ENCODE results near the gene ABTB2.

Gene ABTB2

GRCh38 chr11:34166806-34167740, 190.7 kb downstream of the ABTB2 start:
- DNase-seq (ENCODE audit: low spot score) = no peak

GRCh38 chr11:34165786-34166555, 191.8 kb downstream of the ABTB2 start:
- DNase-seq (ENCODE audit: low spot score) = no peak

GRCh38 chr11:34165121-34165520, 192.7 kb downstream of the ABTB2 start:
- DNase-seq (ENCODE audit: low spot score) = no peak

- DNase-seq (ENCODE audit: low spot score) = no peak
These were observed 195.0 kb downstream of the ABTB2 start for GRCh38 chr11:34162856-34163255.

GRCh38 chr11:34162493-34162820, 195.4 kb downstream of the ABTB2 start:
- DNase-seq (ENCODE audit: low spot score) = no peak

GRCh38 chr11:34161812-34162492, 195.9 kb downstream of the ABTB2 start:
- DNase-seq (ENCODE audit: low spot score) = no peak

GRCh38 chr11:34161361-34161760, 196.4 kb downstream of the ABTB2 start:
- no peak for DNase-seq (ENCODE audit: low spot score)

- no peak for DNase-seq (ENCODE audit: low spot score)
These were observed 197.0 kb downstream of the ABTB2 start for GRCh38 chr11:34160791-34161190.

GRCh38 chr11:34160049-34160721, 197.6 kb downstream of the ABTB2 start:
- DNase-seq (ENCODE audit: low spot score) = no peak

- DNase-seq (ENCODE audit: low spot score) = no peak
These were observed 199.1 kb downstream of the ABTB2 start for GRCh38 chr11:34158661-34159060.

- no peak for DNase-seq (ENCODE audit: low spot score)
These were observed 200.6 kb downstream of the ABTB2 start for GRCh38 chr11:34157163-34157562.

- DNase-seq (ENCODE audit: low spot score) = no peak
These were observed 202.1 kb downstream of the ABTB2 start for GRCh38 chr11:34155757-34156062.

- no peak for DNase-seq (ENCODE audit: low spot score)
These were observed 202.6 kb downstream of the ABTB2 start for GRCh38 chr11:34155057-34155756.

- DNase-seq (ENCODE audit: low spot score) = no peak
These were observed 203.5 kb downstream of the ABTB2 start for GRCh38 chr11:34154059-34154875.

GRCh38 chr11:34151916-34152845, 205.6 kb downstream of the ABTB2 start:
- no peak for DNase-seq (ENCODE audit: low spot score)

- no peak for DNase-seq (ENCODE audit: low spot score)
These were observed 206.6 kb downstream of the ABTB2 start for GRCh38 chr11:34151166-34151565.

- DNase-seq (ENCODE audit: low spot score) = no peak
These were observed 207.2 kb downstream of the ABTB2 start for GRCh38 chr11:34150494-34151151.

- DNase-seq (ENCODE audit: low spot score) = no peak
These were observed 208.0 kb downstream of the ABTB2 start for GRCh38 chr11:34149786-34150185.

GRCh38 chr11:34149274-34149673, 208.5 kb downstream of the ABTB2 start:
- no peak for DNase-seq (ENCODE audit: low spot score)

Measured in HuH-7 (cell line).